Measurements from ENCODE around the gene OR4C6. TPM values are rescaled to one million over a fixed set of nuclear protein-coding genes. Genes with fewer than 3 reads are reported as not detected.

Gene OR4C6
- total RNA-seq: not detected

- H3K27ac ChIP-seq: no peak within 1 kb of the TSS
- intact Hi-C loops (cut with DNase I; ENCODE audit: low total_unique reads): loop anchor here (10.0 kb wide), 1 partner anchor 1733 kb away; the partner anchor contains the start of gene PRG2
- H3K9me3 ChIP-seq: no peaks in the 10 kb centered on the region
- H3K4me1 ChIP-seq: no peaks in the 10 kb centered on the region
- TF ChIP-seq POLR2A (IDR thresholded peaks at IDR 0.05): no peak
- TF ChIP-seq, protein P1, sequence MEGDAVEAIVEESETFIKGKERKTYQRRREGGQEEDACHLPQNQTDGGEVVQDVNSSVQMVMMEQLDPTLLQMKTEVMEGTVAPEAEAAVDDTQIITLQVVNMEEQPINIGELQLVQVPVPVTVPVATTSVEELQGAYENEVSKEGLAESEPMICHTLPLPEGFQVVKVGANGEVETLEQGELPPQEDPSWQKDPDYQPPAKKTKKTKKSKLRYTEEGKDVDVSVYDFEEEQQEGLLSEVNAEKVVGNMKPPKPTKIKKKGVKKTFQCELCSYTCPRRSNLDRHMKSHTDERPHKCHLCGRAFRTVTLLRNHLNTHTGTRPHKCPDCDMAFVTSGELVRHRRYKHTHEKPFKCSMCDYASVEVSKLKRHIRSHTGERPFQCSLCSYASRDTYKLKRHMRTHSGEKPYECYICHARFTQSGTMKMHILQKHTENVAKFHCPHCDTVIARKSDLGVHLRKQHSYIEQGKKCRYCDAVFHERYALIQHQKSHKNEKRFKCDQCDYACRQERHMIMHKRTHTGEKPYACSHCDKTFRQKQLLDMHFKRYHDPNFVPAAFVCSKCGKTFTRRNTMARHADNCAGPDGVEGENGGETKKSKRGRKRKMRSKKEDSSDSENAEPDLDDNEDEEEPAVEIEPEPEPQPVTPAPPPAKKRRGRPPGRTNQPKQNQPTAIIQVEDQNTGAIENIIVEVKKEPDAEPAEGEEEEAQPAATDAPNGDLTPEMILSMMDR (IDR thresholded peaks at IDR 0.05): no peak
- TF ChIP-seq POLR2AphosphoS5 (IDR thresholded peaks at IDR 0.05): no peak
- H3K27me3 ChIP-seq: no peaks in the 10 kb centered on the region
- no peak for DNase-seq (ENCODE audit: low spot score in 2 of 2)
- no peaks in the 10 kb centered on the region for H3K36me3 ChIP-seq
- no peak within 1 kb of the TSS for H3K4me3 ChIP-seq
Measured at GRCh38 chr11:55661901-55662300, at the start of gene OR4C6. OR4C6 (plus strand) TSS chr11:55662201; CDS start chr11:55665167, 2,966 bp downstream.

DNA sequence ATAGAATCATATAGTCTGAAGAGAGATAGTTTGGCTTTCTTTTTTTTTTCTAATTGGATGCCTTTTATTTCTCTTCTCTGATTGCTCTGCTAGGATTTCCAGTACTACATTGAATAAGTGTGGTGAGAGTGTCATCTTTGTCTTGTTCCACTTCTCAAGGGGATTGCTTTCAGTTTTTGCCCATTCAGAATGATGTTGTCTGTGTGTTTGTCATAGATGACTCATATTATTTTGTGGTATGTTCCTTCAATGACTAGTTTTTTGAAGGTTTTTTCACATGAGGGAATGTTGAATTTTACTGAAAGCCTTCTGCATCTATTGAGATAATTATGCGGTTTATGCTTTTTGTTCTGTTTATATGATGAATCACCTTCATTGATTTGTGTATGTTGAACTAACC, 37.5 kb upstream of the OR4C6 start:
- no peaks in the 10 kb centered on the region for H3K4me1 ChIP-seq
- intact Hi-C loops (cut with DNase I; ENCODE audit: low total_unique reads): no loop called here

GRCh38 chr11:55634813-55635212, 27.2 kb upstream of the OR4C6 start, which contains the start of gene OR4P4:
OR4P4 (plus strand) TSS chr11:55635113.
- Histone ChIP-seq H3K9me3 (no peaks in the 10 kb centered on the region), H3K27me3 (no peaks in the 10 kb centered on the region), H3K36me3 (no peaks in the 10 kb centered on the region), H3K4me3 (no peak within 1 kb of the TSS), H3K4me1 (no peaks in the 10 kb centered on the region), H3K27ac (no peak within 1 kb of the TSS)
- intact Hi-C loops (cut with DNase I; ENCODE audit: low total_unique reads): loop anchor here (5.0 kb wide), 1 partner anchor 53 kb away; no protein-coding TSS in a partner anchor
- TF ChIP-seq POLR2A (IDR thresholded peaks at IDR 0.05) (no peak), POLR2AphosphoS5 (IDR thresholded peaks at IDR 0.05) (no peak)
- TF ChIP-seq, protein P1 (IDR thresholded peaks at IDR 0.05): no peak
- no peak for DNase-seq (ENCODE audit: low spot score in 2 of 2)

More for the DNA sequence above, 37.5 kb upstream of the OR4C6 start:
- H3K9me3 ChIP-seq: peaks cover 0 to 8% of the 10 kb centered on the region in 2 donors
- H3K27me3 ChIP-seq: no peaks in the 10 kb centered on the region
- DNase-seq (ENCODE audit: low spot score in 2 of 2): no peak
- no peak overlapping the region for H3K4me3 ChIP-seq
- no peak overlapping the region for H3K27ac ChIP-seq
- TF ChIP-seq POLR2AphosphoS5 (IDR thresholded peaks at IDR 0.05) (no peak), POLR2A (IDR thresholded peaks at IDR 0.05) (no peak)
- TF ChIP-seq, protein P1 (IDR thresholded peaks at IDR 0.05): no peak
- no peaks in the 10 kb centered on the region for H3K36me3 ChIP-seq

DNA sequence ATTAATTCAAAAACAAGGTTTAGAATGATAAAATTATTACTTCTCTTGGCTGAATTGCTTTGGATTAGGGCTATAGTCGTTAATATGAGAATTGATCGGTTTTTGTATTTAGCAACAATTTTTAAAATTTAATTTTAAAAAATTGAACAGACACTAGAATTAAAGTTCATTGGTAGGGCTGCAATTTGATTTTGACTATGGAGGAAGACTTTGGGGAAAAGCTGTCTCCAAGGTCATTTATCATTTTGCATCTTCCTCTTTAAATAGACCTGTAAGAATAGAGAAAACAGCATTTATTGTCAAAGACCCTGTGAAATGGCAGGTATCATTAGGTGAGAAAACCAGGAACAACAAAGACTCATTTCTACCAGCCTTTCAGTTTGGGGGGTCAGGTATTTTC, 14.0 kb upstream of the OR4C6 start, which contains the start of gene OR4S2:
Gene OR4S2, plus strand, starts transcription at position 301 of the 400 bp plus-strand sequence. CDS start 2,577 bp downstream, outside the sequence.
- intact Hi-C loops (cut with DNase I; ENCODE audit: low total_unique reads): no loop called here
- no peak for TF ChIP-seq POLR2A (IDR thresholded peaks at IDR 0.05)
- Histone ChIP-seq H3K36me3 (no peaks in the 10 kb centered on the region), H3K9me3 (no peaks in the 10 kb centered on the region), H3K27ac (no peak within 1 kb of the TSS), H3K27me3 (no peaks in the 10 kb centered on the region), H3K4me1 (no peaks in the 10 kb centered on the region), H3K4me3 (no peak within 1 kb of the TSS)
- no peak for DNase-seq (ENCODE audit: low spot score in 2 of 2)

DNA sequence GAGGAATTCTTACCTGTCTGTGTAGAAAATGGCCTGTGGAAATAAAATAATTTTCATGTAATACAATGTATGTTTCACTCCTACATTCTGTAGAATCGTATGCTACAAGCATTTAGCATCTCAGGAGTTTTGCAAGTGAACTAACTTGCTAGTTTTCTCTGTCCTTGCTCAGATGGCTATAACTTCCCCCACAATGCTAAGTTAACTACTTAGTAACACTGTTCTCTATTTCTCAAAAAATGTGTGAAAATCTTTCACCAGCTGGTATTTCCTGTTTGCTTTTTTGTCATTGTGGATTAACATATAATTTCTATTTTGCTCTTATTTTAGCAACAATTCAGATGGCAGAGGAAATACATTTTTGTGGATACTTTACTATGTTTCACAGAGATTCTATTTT, 9.4 kb upstream of the OR4C6 start:
- Histone ChIP-seq H3K9me3 (no peaks in the 10 kb centered on the region), H3K4me3 (no peak overlapping the region), H3K27me3 (no peaks in the 10 kb centered on the region), H3K4me1 (no peaks in the 10 kb centered on the region), H3K36me3 (no peaks in the 10 kb centered on the region), H3K27ac (no peak overlapping the region)
- no peak for DNase-seq (ENCODE audit: low spot score in 2 of 2)
- no peak for TF ChIP-seq POLR2A (IDR thresholded peaks at IDR 0.05)
- no peak for TF ChIP-seq POLR2AphosphoS5 (IDR thresholded peaks at IDR 0.05)
- TF ChIP-seq, protein P1 (IDR thresholded peaks at IDR 0.05): no peak
- intact Hi-C loops (cut with DNase I; ENCODE audit: low total_unique reads): no loop called here

Measured in breast epithelium (tissue), 4 donors.